Measurements from ENCODE around the gene HTR3B. TPM values are rescaled to one million over a fixed set of nuclear protein-coding genes. Genes with fewer than 3 reads are reported as not detected.
"Not testable (repeated sequence)": the region's sequence is repeated elsewhere in the genome, so short reads cannot be mapped to it uniquely, and the experiment has no call there.

Gene HTR3B
- total RNA-seq, 2 donors from 2014 or later, result not detected

DNA sequence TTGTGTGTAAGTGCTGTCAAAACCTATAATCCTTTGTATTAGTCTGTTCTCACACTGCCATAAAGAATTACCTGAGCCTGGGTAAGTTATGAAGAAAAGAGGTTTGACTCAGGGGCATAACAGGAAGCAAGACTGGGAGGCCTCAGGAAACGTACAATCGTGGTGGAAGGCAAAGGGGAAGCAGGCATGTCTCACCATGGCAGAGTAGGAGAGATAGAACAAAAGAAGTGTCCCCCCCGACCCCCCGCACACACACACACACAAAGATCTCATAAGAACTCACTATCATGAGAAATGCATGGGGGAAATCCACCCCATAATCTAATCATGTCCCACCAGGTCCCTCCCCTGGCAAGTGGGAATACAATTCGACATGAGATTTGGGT, 26.9 kb upstream of the HTR3B start:
- Mint-ChIP-seq H3K36me3 (ENCODE audit: low read depth) (no peaks in the 10 kb centered on the region), H3K4me3 (no peak overlapping the region), H3K27me3 (ENCODE audit: insufficient read depth) (no peaks in the 10 kb centered on the region), H3K9me3 (peaks cover 8% of the 10 kb centered on the region), H3K27ac (no peak overlapping the region), H3K4me1 (peaks cover 22% of the 10 kb centered on the region)
- TF ChIP-seq, protein P1, sequence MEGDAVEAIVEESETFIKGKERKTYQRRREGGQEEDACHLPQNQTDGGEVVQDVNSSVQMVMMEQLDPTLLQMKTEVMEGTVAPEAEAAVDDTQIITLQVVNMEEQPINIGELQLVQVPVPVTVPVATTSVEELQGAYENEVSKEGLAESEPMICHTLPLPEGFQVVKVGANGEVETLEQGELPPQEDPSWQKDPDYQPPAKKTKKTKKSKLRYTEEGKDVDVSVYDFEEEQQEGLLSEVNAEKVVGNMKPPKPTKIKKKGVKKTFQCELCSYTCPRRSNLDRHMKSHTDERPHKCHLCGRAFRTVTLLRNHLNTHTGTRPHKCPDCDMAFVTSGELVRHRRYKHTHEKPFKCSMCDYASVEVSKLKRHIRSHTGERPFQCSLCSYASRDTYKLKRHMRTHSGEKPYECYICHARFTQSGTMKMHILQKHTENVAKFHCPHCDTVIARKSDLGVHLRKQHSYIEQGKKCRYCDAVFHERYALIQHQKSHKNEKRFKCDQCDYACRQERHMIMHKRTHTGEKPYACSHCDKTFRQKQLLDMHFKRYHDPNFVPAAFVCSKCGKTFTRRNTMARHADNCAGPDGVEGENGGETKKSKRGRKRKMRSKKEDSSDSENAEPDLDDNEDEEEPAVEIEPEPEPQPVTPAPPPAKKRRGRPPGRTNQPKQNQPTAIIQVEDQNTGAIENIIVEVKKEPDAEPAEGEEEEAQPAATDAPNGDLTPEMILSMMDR (conservative IDR thresholded peaks at IDR 0.05), result no peak
- Histone ChIP-seq H3K36me3 (ENCODE audit: control insufficient read depth, insufficient read depth, low read length) (no peaks in the 10 kb centered on the region), H3K4me1 (ENCODE audit: control insufficient read depth, insufficient read depth, low read length) (peaks cover 4% of the 10 kb centered on the region), H3K4me3 (ENCODE audit: low read length) (no peak overlapping the region), H3K27ac (ENCODE audit: low read depth, low read length) (no peak overlapping the region), H3K9ac (ENCODE audit: extremely low read depth, low read length, poor library complexity, severe bottlenecking) (no peak overlapping the region), H3K27me3 (ENCODE audit: control insufficient read depth, insufficient read depth, low read length, poor library complexity, severe bottlenecking) (no peaks in the 10 kb centered on the region), H3K9me3 (ENCODE audit: control insufficient read depth, low read length) (no peaks in the 10 kb centered on the region)
- whole genome bisulfite sequencing, 2 experiments (ENCODE audit: insufficient coverage in 1 of 2, insufficient read length in 1 of 2), result 95% methylated on average over 5 of the region's 5 CpGs; no CpG with 5 or more reads in 1 of the 2 experiments
- DNase-seq, result peak; percentile 21

DNA sequence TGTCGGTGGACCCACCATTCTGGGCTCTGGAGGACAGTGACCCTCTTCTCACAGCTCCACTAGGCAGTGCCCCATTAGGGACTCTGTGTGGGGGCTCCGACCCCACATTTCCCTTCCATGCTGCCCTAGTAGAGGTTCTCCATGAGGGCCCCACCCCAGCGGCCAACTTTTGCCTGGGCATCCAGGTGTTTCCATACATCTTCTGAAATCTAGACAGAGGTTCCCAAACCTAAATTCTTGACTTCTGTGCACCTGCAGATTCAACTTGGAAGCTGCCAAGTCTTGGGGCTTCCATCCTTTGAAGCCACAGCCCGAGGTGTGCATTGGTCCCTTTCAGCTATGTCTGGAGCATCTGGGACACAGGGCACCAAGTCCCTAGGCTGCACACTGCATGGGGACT, 25.1 kb upstream of the HTR3B start:
- H3K4me1 Mint-ChIP-seq, result peaks cover 17% of the 10 kb centered on the region
- not testable (repeated sequence) for H3K27ac ChIP-seq (ENCODE audit: low read depth, low read length); H3K36me3 Mint-ChIP-seq (ENCODE audit: low read depth)

DNA sequence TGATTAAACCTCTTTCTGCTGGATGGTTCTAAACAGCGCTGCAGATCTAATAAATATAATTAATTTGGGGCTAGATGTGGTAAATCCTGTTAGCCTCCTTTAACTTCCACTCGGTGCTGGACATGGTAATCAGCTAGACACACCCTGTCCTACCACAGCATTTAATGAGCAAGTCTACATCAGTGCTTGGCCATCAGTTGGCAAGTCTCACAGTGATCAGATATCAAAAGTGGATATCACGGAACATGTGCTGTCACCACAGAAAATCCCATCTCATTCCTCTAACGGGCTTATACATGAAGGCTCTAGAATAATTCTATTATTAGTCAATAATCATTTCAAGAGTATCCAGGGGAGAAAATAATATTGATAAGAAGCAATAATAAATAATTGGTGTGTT, 23.6 kb upstream of the HTR3B start:
- H3K36me3 Mint-ChIP-seq (ENCODE audit: low read depth), result no peaks in the 10 kb centered on the region
- DNase-seq, result peak; percentile 21
- Histone ChIP-seq H3K4me3 (ENCODE audit: low read length) (no peak overlapping the region), H3K27ac (ENCODE audit: low read depth, low read length) (no peak overlapping the region), H3K9ac (ENCODE audit: extremely low read depth, low read length, poor library complexity, severe bottlenecking) (no peak overlapping the region), H3K9me3 (ENCODE audit: control insufficient read depth, low read length) (no peaks in the 10 kb centered on the region), H3K4me1 (ENCODE audit: control insufficient read depth, insufficient read depth, low read length) (peaks cover 4% of the 10 kb centered on the region), H3K27me3 (ENCODE audit: control insufficient read depth, insufficient read depth, low read length, poor library complexity, severe bottlenecking) (no peaks in the 10 kb centered on the region), H3K36me3 (ENCODE audit: control insufficient read depth, insufficient read depth, low read length) (no peaks in the 10 kb centered on the region)
- H3K27ac Mint-ChIP-seq, result no peak overlapping the region
- H3K4me1 Mint-ChIP-seq, result peaks cover 13% of the 10 kb centered on the region
- H3K27me3 Mint-ChIP-seq (ENCODE audit: insufficient read depth), result no peaks in the 10 kb centered on the region
- H3K4me3 Mint-ChIP-seq, result no peak overlapping the region
- TF ChIP-seq, protein P1 (conservative IDR thresholded peaks at IDR 0.05), result no peak
- peaks cover 8% of the 10 kb centered on the region for H3K9me3 Mint-ChIP-seq
- WGBS, 2 experiments (ENCODE audit: insufficient coverage in 1 of 2, insufficient read length in 1 of 2), result 89% methylated on average over 3 of the region's 4 CpGs; no CpG with 5 or more reads in 1 of the 2 experiments

More for the DNA sequence above, 25.1 kb upstream of the HTR3B start:
- DNase-seq, result peak; percentile 30
- WGBS, 2 experiments (ENCODE audit: insufficient coverage in 1 of 2, insufficient read length in 1 of 2), result 90 to 100% methylated on average over 2 to 4 of the region's 4 CpGs
- H3K9me3 Mint-ChIP-seq; H3K27me3 Mint-ChIP-seq (ENCODE audit: insufficient read depth); H3K9me3 ChIP-seq (ENCODE audit: control insufficient read depth, low read length); H3K27me3 ChIP-seq (ENCODE audit: control insufficient read depth, insufficient read depth, low read length, poor library complexity, severe bottlenecking); H3K4me3 ChIP-seq (ENCODE audit: low read length); H3K4me1 ChIP-seq (ENCODE audit: control insufficient read depth, insufficient read depth, low read length); H3K9ac ChIP-seq (ENCODE audit: extremely low read depth, low read length, poor library complexity, severe bottlenecking); H3K4me3 Mint-ChIP-seq; H3K36me3 ChIP-seq (ENCODE audit: control insufficient read depth, insufficient read depth, low read length); H3K27ac Mint-ChIP-seq: not testable (repeated sequence)

DNA sequence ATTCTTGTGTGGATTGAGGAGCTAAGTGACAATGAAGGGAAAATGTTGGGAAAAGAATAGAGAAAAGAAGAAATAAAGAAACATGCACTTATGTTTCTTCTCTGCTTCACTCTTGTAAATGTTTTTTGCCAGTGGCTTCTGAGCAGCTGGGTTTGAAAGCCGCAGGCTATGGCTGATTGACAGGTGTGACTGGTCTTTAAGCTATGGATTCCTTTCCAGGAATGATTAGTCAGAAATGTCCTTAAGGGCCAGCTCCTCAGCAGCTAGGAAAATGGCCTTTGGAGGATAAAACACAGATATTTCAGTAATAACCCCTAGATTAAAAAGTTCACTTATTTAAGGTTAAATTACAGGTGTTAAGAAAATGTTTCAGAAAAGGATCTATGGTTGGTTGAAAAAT, 22.7 kb upstream of the HTR3B start:
- Histone ChIP-seq H3K4me1 (ENCODE audit: control insufficient read depth, insufficient read depth, low read length) (no peaks in the 10 kb centered on the region), H3K36me3 (ENCODE audit: control insufficient read depth, insufficient read depth, low read length) (no peaks in the 10 kb centered on the region), H3K4me3 (ENCODE audit: low read length) (no peak overlapping the region), H3K9me3 (ENCODE audit: control insufficient read depth, low read length) (no peaks in the 10 kb centered on the region), H3K27ac (ENCODE audit: low read depth, low read length) (no peak overlapping the region), H3K27me3 (ENCODE audit: control insufficient read depth, insufficient read depth, low read length, poor library complexity, severe bottlenecking) (no peaks in the 10 kb centered on the region), H3K9ac (ENCODE audit: extremely low read depth, low read length, poor library complexity, severe bottlenecking) (no peak overlapping the region)
- Mint-ChIP-seq H3K36me3 (ENCODE audit: low read depth) (no peaks in the 10 kb centered on the region), H3K27ac (no peak overlapping the region), H3K27me3 (ENCODE audit: insufficient read depth) (no peaks in the 10 kb centered on the region), H3K4me1 (peaks cover 8% of the 10 kb centered on the region), H3K4me3 (no peak overlapping the region), H3K9me3 (peaks cover 8% of the 10 kb centered on the region)
- WGBS, 2 experiments (ENCODE audit: insufficient coverage in 1 of 2, insufficient read length in 1 of 2), result 71 to 97% methylated on average over 1 of the region's 1 CpG
- TF ChIP-seq, protein P1 (conservative IDR thresholded peaks at IDR 0.05), result no peak
- peak; percentile 26 for DNase-seq

Data from endodermal cell (in vitro differentiated cells).